ENCODE data around the gene RNF7. TPM values are rescaled to one million over a fixed set of nuclear protein-coding genes. Genes with fewer than 3 reads are reported as not detected.
A peak's percentile ranks its signal among the peaks of the same experiment; 100 is the strongest.

RNF7 gene
- total RNA-seq, 2 donors from 2014 or later = 106 to 111 TPM

- Histone ChIP-seq H3K9me3 (ENCODE audit: control insufficient read depth, low read length) (no peaks in the 10 kb centered on the region), H3K27ac (ENCODE audit: low read depth, low read length) (no peak overlapping the region), H3K4me1 (ENCODE audit: control insufficient read depth, insufficient read depth, low read length) (peaks cover 3% of the 10 kb centered on the region), H3K36me3 (ENCODE audit: control insufficient read depth, insufficient read depth, low read length) (peaks cover 18% of the 10 kb centered on the region), H3K9ac (ENCODE audit: extremely low read depth, low read length, poor library complexity, severe bottlenecking) (peak overlapping the region; percentile 94), H3K27me3 (ENCODE audit: control insufficient read depth, insufficient read depth, low read length, poor library complexity, severe bottlenecking) (no peaks in the 10 kb centered on the region), H3K4me3 (ENCODE audit: low read length) (peak overlapping the region; percentile 94)
- H3K27me3 Mint-ChIP-seq (ENCODE audit: insufficient read depth) = no peaks in the 10 kb centered on the region
- WGBS, 2 experiments (ENCODE audit: insufficient coverage in 1 of 2, insufficient read length in 1 of 2) = 90 to 100% methylated on average over 1 to 2 of the region's 2 CpGs
- H3K36me3 Mint-ChIP-seq (ENCODE audit: low read depth) = peaks cover 12% of the 10 kb centered on the region
- no peak for DNase-seq
- TF ChIP-seq CTCF (conservative IDR thresholded peaks at IDR 0.05) = no peak
- H3K4me1 Mint-ChIP-seq = peaks cover 15% of the 10 kb centered on the region
- H3K9me3 Mint-ChIP-seq = no peaks in the 10 kb centered on the region
- H3K27ac Mint-ChIP-seq = peak overlapping the region; percentile 97
- peak overlapping the region; percentile 93 for H3K4me3 Mint-ChIP-seq
These were observed 1.6 kb downstream of the RNF7 start for GRCh38 chr3:141739731-141740130.

GRCh38 chr3:141740349-141740748 is 2.3 kb downstream of the RNF7 start:
- DNase-seq = no peak
- Mint-ChIP-seq H3K27ac (no peak overlapping the region), H3K4me3 (peak overlapping the region; percentile 93), H3K27me3 (ENCODE audit: insufficient read depth) (no peaks in the 10 kb centered on the region), H3K9me3 (no peaks in the 10 kb centered on the region), H3K36me3 (ENCODE audit: low read depth) (peaks cover 16% of the 10 kb centered on the region), H3K4me1 (peaks cover 15% of the 10 kb centered on the region)
- no peak for TF ChIP-seq CTCF (conservative IDR thresholded peaks at IDR 0.05)
- Histone ChIP-seq H3K4me1 (ENCODE audit: control insufficient read depth, insufficient read depth, low read length) (peaks cover 3% of the 10 kb centered on the region), H3K9ac (ENCODE audit: extremely low read depth, low read length, poor library complexity, severe bottlenecking) (no peak overlapping the region), H3K27ac (ENCODE audit: low read depth, low read length) (no peak overlapping the region), H3K4me3 (ENCODE audit: low read length) (peak overlapping the region; percentile 94), H3K27me3 (ENCODE audit: control insufficient read depth, insufficient read depth, low read length, poor library complexity, severe bottlenecking) (no peaks in the 10 kb centered on the region), H3K9me3 (ENCODE audit: control insufficient read depth, low read length) (no peaks in the 10 kb centered on the region), H3K36me3 (ENCODE audit: control insufficient read depth, insufficient read depth, low read length) (peaks cover 23% of the 10 kb centered on the region)

- H3K4me1 Mint-ChIP-seq = peaks cover 15% of the 10 kb centered on the region
- no peak overlapping the region for H3K4me3 Mint-ChIP-seq
- no peak for TF ChIP-seq CTCF (conservative IDR thresholded peaks at IDR 0.05)
- no peak for DNase-seq
- no peak overlapping the region for H3K27ac Mint-ChIP-seq
- Histone ChIP-seq H3K4me3 (ENCODE audit: low read length) (no peak overlapping the region), H3K4me1 (ENCODE audit: control insufficient read depth, insufficient read depth, low read length) (peaks cover 3% of the 10 kb centered on the region), H3K9me3 (ENCODE audit: control insufficient read depth, low read length) (no peaks in the 10 kb centered on the region), H3K27me3 (ENCODE audit: control insufficient read depth, insufficient read depth, low read length, poor library complexity, severe bottlenecking) (no peaks in the 10 kb centered on the region), H3K36me3 (ENCODE audit: control insufficient read depth, insufficient read depth, low read length) (peaks cover 49% of the 10 kb centered on the region), H3K27ac (ENCODE audit: low read depth, low read length) (no peak overlapping the region), H3K9ac (ENCODE audit: extremely low read depth, low read length, poor library complexity, severe bottlenecking) (no peak overlapping the region)
- WGBS, 2 experiments (ENCODE audit: insufficient coverage in 1 of 2, insufficient read length in 1 of 2) = 91% methylated on average over 1 of the region's 1 CpG; no CpG with 5 or more reads in 1 of the 2 experiments
- H3K27me3 Mint-ChIP-seq (ENCODE audit: insufficient read depth) = no peaks in the 10 kb centered on the region
- peaks cover 28% of the 10 kb centered on the region for H3K36me3 Mint-ChIP-seq (ENCODE audit: low read depth)
- no peaks in the 10 kb centered on the region for H3K9me3 Mint-ChIP-seq
These were observed 5.2 kb downstream of the RNF7 start for GRCh38 chr3:141743305-141743704.

Measured in endodermal cell (in vitro differentiated cells).